ENCODE data around the gene LRRTM4. TPM values are rescaled to one million over a fixed set of nuclear protein-coding genes. Genes with fewer than 3 reads are reported as not detected.

LRRTM4 gene
- total RNA-seq, 4 donors from 2014 or later: 0.51 TPM; not detected in 3

DNA sequence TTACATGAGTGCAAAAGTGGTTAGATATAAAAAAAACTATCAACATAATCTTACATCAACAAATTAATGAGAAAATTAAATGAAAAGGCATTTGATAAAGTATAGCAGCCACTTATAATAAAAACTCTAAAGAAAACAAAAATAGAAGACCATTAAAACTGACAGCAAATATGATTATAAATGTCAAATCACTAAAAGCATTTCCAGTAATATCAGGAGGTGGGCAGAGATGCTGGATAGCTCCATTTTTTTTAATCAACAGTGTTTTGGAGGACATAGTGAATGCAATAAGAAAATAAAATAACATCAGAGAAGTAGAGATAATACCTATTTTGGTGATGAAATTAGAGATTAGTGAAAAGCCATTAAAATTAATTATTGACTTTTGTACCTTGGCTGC lies 173.4 kb downstream of the LRRTM4 start:
- DNase-seq (ENCODE audit: low spot score in 2 of 2): no peak
- no peak overlapping the region for H3K4me3 ChIP-seq (ENCODE audit: low read depth, poor library complexity, severe bottlenecking)
- intact Hi-C loops (cut with DNase I; ENCODE audit: low total_unique reads): no loop called here
- TF ChIP-seq, protein P1, sequence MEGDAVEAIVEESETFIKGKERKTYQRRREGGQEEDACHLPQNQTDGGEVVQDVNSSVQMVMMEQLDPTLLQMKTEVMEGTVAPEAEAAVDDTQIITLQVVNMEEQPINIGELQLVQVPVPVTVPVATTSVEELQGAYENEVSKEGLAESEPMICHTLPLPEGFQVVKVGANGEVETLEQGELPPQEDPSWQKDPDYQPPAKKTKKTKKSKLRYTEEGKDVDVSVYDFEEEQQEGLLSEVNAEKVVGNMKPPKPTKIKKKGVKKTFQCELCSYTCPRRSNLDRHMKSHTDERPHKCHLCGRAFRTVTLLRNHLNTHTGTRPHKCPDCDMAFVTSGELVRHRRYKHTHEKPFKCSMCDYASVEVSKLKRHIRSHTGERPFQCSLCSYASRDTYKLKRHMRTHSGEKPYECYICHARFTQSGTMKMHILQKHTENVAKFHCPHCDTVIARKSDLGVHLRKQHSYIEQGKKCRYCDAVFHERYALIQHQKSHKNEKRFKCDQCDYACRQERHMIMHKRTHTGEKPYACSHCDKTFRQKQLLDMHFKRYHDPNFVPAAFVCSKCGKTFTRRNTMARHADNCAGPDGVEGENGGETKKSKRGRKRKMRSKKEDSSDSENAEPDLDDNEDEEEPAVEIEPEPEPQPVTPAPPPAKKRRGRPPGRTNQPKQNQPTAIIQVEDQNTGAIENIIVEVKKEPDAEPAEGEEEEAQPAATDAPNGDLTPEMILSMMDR (IDR thresholded peaks at IDR 0.05): no peak
- TF ChIP-seq POLR2A (IDR thresholded peaks at IDR 0.05): no peak

DNA sequence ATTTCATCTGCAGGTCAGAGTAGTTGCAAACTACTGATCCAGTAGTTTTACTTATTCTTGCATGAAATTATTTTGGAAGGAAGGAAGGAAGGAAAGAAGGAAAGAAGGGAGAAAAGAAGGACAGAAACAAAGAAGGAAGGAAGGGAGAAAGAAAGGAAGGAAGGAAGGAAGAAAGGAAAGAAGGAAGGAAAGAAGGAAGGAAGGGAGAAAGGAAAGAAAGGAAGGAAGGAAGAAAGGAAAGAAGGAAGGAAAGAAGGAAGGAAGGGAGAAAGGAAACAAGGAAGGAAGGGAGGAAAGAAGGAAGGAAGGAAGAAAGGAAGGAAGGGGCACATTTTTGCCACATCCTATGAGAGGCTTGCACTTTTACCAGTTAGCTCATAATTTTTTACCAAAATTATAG lies 186.2 kb downstream of the LRRTM4 start:
- no peak overlapping the region for H3K4me3 ChIP-seq (ENCODE audit: low read depth, poor library complexity, severe bottlenecking)
- TF ChIP-seq POLR2A (IDR thresholded peaks at IDR 0.05): no peak
- TF ChIP-seq, protein P1 (IDR thresholded peaks at IDR 0.05): no peak
- intact Hi-C loops (cut with DNase I; ENCODE audit: low total_unique reads): no loop called here
- DNase-seq (ENCODE audit: low spot score in 2 of 2): no peak

DNA sequence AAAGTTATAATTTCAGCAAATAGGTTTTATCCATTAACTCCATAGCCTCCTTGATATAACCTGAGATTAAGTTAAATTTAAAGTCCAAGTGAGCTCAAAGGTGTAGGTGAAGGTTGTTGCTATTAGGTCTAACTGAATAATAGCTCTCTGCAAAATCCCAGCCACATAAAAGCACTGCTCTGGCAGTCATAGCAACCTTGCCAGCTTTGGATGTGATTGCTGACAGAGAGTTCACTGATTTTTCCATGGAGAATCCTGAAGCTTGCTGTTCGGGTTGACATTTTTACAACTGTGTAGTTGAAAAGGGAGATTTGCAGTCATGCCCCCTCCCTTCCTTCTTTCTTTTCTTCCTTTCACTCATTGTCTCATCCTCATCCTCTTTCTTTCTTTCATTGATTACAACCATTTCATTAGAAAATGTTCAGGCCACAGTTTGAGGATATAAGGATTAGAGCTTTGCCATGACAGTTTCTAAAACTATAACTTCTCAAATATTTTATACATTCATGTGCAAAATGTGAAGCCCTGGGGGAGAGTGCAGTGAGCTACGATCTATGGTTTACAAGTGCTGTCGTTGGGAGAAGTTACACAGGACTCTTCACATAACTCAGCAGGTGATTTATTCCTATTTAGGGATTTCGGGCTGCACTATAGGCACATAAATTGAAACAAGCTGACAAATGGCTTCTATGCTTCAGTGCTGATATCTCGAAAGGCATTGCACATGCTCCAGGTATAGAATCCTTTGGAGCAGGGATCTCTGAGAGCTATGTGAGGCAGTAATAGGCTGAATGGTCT lies 193.8 kb downstream of the LRRTM4 start:
- no peak for DNase-seq (ENCODE audit: low spot score in 2 of 2)
- H3K4me3 ChIP-seq (ENCODE audit: low read depth, poor library complexity, severe bottlenecking): no peak overlapping the region
- WGBS, 2 donors: 19 to 26% methylated on average over 5 of the region's 5 CpGs
- intact Hi-C loops (cut with DNase I; ENCODE audit: low total_unique reads): no loop called here
- TF ChIP-seq POLR2A (IDR thresholded peaks at IDR 0.05): no peak
- TF ChIP-seq, protein P1 (IDR thresholded peaks at IDR 0.05): no peak

DNA sequence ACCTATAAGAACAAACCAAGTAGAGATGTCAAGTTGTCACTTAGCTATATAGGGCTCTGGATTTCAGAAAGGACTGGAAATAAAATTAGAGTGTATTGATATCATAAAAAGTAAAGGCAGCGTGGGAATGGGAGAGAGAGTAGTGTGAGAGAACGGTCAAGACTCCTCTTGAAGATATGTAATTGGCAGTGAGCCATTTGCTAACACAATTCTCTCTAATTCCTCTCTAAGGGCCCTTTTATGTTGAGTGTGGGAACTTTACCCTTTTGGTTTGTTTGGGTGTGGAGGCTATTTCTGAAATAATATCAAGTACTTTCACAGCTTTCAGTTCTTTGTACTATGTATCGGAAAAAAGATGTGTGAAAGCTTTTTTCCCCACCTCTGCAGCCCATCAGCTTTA lies 196.8 kb downstream of the LRRTM4 start:
- no peak for DNase-seq (ENCODE audit: low spot score in 2 of 2)
- WGBS, 2 donors: 78 to 82% methylated on average over 3 of the region's 3 CpGs
- intact Hi-C loops (cut with DNase I; ENCODE audit: low total_unique reads): no loop called here
- no peak overlapping the region for H3K4me3 ChIP-seq (ENCODE audit: low read depth, poor library complexity, severe bottlenecking)
- no peak for TF ChIP-seq POLR2A (IDR thresholded peaks at IDR 0.05)
- TF ChIP-seq, protein P1 (IDR thresholded peaks at IDR 0.05): no peak

DNA sequence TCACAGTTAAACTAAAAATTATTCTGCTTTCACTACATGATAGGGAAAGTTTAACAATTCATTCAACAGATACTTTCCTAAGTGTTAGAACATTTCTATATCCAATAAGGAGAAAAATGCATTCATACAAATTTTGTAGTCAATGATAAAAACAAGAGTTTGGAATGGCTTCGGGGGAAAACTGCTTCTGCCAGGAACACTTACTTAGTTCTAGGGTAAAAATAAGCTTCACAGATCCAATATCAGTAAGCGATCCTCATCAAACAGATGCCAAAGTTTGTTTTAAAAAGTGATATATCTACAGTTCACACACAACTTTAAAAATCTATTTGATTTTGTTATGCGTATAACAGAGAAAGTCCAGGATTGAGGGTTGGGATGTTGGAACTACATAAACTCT lies 199.7 kb downstream of the LRRTM4 start:
- TF ChIP-seq, protein P1 (IDR thresholded peaks at IDR 0.05): no peak
- no peak for TF ChIP-seq POLR2A (IDR thresholded peaks at IDR 0.05)
- intact Hi-C loops (cut with DNase I; ENCODE audit: low total_unique reads): no loop called here

DNA sequence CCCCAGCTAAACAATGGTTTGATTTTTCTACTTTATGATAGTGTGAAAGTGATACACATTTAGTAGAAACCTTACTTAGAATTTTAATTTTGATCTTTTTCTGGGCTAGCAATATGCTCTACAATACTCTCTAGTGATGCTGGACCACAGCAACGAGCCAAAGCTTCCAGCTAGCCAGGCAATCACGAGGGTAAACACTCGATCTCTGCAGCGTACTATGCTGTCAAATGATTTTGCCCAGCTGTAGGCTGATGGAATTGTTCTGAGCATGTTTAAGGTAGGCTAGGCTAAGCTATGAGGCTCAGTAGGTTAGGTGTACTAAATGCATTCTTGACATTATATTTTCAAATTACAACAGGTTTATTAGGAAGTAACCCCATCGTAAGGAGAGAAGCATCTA lies 207.5 kb downstream of the LRRTM4 start:
- intact Hi-C loops (cut with DNase I; ENCODE audit: low total_unique reads): no loop called here
- TF ChIP-seq, protein P1 (IDR thresholded peaks at IDR 0.05): no peak
- TF ChIP-seq POLR2A (IDR thresholded peaks at IDR 0.05): no peak
- no peak overlapping the region for H3K4me3 ChIP-seq (ENCODE audit: low read depth, poor library complexity, severe bottlenecking)
- 50 to 56% methylated on average over 5 of the region's 5 CpGs for WGBS, 2 donors
- no peak for DNase-seq (ENCODE audit: low spot score in 2 of 2)

More for the DNA sequence above, 199.7 kb downstream of the LRRTM4 start:
- 46 to 50% methylated on average over 3 of the region's 3 CpGs for WGBS, 2 donors
- DNase-seq (ENCODE audit: low spot score in 2 of 2): no peak
- no peak overlapping the region for H3K4me3 ChIP-seq (ENCODE audit: low read depth, poor library complexity, severe bottlenecking)

All from lower leg skin (tissue), 4 donors.